Mucosa of gallbladder (tissue), 1 donor: Measurements from ENCODE around the gene LENG1. TPM values are rescaled to one million over a fixed set of nuclear protein-coding genes. Genes with fewer than 3 reads are reported as not detected.
A peak's percentile ranks its signal among the peaks of the same experiment; 100 is the strongest.
"Not testable (repeated sequence)": the region's sequence is repeated elsewhere in the genome, so short reads cannot be mapped to it uniquely, and the experiment has no call there.

Experiments used
- DNase-seq: peaks from one replicate; pipeline ENCODE4 v3.0.0-alpha.2; 2020; ENCODE audit warnings: low spot score
- total RNA-seq: library from RNA; stranded (reverse); gene quantifications from one replicate; pipeline ENCODE4 v1.2.1, GENCODE V29; 2021
- donor health status: DM: no; HTN: no; CAD: no.

The LENG1 gene
- 12.7 TPM for total RNA-seq

- peak; percentile 100 for DNase-seq
These were observed at the start of gene LENG1 for GRCh38 chr19:54159352-54160181. TSS of gene LENG1 (minus strand) at chr19:54159721. CDS start at chr19:54159695, 26 bp downstream.

GRCh38 chr19:54208784-54209057 lies 49.2 kb upstream of the LENG1 start:
- no peak for DNase-seq

GRCh38 chr19:54207983-54208783 lies 48.7 kb upstream of the LENG1 start:
- DNase-seq = peak; percentile 77

- no peak for DNase-seq
These were observed 48.1 kb upstream of the LENG1 start for GRCh38 chr19:54207676-54207982.

DNA sequence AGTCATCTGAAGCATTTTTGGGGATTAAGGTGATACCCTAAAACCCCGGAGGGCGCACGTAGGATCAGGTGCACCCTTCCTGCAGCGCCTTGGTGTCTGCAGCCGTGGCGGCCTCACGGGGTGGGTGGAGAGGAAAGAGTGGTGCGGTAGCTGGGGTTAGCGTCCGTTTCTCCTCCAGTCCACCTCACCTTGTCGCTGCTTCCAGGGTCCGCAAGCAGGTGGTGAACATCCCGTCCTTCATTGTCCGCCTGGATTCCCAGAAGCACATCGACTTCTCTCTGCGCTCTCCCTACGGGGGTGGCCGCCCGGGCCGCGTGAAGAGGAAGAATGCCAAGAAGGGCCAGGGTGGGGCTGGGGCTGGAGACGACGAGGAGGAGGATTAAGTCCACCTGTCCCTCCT lies 47.7 kb upstream of the LENG1 start:
- not testable (repeated sequence) for DNase-seq

GRCh38 chr19:54206831-54207177 lies 47.3 kb upstream of the LENG1 start:
- no peak for DNase-seq

GRCh38 chr19:54206030-54206830 lies 46.7 kb upstream of the LENG1 start:
- no peak for DNase-seq

DNA sequence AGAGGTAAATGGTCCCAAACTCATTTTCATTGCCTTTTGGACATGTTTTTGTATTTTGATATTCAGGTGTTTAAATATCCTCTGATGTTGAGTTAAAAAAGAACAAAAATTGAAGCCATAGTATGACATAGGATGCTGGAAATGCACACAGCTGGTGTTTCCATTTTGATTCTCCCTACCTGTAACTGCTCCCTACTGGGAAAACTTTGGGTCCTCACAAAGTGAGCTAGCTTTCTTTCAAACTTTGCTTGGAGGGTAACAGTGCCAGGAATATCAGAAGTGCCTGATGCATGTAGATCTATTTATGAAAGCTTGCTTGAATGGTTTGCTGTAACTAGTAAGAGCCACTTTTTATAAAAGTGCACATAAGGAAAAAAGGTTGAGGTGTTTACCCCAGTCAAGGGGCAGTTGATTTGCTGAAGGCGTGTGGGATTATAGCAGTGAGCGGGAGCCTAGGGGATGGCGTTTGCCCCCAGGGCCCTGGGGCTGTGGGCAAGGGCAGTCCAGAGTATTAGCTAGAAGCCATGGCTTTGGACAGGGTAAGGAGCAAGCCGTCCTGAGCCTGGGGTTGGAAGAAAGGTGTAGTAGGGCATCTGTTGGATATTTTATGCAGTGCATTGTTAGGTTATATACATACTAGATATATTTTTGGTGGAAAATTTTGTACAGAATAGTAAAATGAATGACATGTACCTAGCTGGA lies 45.4 kb upstream of the LENG1 start:
- no peak for DNase-seq

GRCh38 chr19:54203151-54203611 lies 43.7 kb upstream of the LENG1 start:
- peak; percentile 53 for DNase-seq

GRCh38 chr19:54201980-54202379 lies 42.5 kb upstream of the LENG1 start:
- DNase-seq = no peak

DNA sequence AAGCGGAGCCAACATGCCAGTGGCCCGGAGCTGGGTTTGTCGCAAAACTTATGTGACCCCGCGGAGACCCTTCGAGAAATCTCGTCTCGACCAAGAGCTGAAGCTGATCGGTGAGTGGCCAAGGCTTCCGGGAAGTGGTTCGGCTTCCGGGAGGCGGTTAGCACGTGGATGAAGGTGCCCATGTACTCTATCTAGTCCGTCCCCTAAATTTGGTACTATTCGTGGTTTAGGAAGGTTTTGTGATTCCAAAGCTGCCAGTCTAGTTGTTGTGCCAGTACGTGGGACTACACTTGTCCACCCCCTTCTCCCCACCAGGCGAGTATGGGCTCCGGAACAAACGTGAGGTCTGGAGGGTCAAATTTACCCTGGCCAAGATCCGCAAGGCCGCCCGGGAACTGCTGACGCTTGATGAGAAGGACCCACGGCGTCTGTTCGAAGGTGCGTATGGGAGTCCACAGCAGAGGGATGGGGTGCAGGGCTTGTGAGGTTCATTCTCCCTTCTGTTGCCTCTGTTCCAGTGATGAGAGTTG lies 41.7 kb upstream of the LENG1 start:
- DNase-seq = no peak

DNA sequence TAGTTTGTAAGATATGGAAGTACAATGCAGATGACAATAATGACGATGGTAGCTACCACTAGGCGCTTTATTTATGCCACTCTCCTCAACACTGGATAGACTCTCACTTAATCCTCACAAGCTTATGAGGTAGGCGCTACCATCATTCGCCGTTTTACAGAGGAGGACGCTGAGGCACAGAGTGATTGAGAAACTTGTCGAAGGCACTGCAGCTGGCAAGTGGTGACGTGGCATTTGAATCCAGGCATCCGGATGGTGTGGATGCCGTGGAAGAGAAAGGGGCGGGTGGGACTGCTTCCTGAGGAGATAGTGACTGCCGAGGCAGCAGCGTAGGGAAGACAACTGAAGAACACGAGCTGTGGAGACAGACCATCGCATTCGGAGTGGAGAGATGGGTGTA lies 39.9 kb upstream of the LENG1 start:
- DNase-seq = no peak

GRCh38 chr19:54197121-54197520 lies 37.6 kb upstream of the LENG1 start:
- no peak for DNase-seq

DNA sequence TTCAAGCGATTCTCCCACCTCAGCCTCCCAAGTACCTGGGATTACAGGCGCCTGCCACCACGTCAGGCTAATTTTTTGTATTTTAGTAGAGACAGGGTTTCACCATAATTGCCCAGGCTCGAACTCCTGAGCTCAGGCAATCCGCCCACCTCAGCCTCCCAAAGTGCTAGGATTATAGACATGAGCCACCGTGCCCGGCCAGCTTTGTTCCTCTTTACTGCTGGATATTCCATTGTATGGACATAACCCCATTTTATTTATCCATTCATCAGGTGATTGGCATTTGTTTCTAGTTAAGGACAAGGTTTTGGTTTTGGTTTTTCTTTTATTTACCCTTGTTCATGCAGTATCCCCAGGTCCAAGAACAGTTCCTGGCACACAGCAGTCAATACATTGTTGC lies 37.0 kb upstream of the LENG1 start:
- DNase-seq = no peak

GRCh38 chr19:54194463-54194862 lies 34.9 kb upstream of the LENG1 start:
- DNase-seq = not testable (repeated sequence)

- DNase-seq = no peak
These were observed 33.5 kb upstream of the LENG1 start for GRCh38 chr19:54193011-54193410.

DNA sequence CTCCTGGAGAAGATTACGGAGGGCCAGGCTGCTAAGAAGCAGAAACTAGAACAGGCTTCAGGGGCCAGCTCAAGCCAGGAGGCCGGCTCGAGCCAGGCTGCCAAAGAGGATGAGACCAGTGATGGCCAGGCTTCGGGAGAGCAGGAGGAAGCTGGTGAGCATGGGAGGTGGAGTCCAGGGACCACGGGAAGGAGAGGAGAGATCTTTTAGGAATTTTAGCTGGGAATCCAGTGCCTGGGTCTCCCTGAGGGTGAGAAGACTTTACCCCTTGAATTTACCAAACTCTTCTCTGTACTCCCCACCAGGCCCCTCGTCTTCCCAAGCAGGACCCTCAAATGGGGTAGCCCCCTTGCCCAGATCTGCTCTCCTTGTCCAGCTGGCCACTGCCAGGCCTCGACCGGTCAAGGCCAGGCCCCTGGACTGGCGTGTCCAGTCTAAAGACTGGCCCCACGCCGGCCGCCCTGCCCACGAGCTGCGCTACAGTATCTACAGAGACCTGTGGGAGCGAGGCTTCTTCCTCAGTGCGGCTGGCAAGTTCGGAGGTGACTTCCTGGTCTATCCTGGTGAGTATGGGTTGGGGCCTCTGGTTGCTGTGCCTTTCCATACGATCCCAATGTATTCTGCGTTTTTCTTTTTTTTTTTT lies 32.4 kb upstream of the LENG1 start:
- DNase-seq = no peak

- peak; percentile 88 for DNase-seq
These were observed 31.7 kb upstream of the LENG1 start, which contains the start of gene TSEN34 for GRCh38 chr19:54191011-54191810. TSS of gene TSEN34 (plus strand) at chr19:54191308. CDS start at chr19:54191365, 57 bp downstream.

- peak; percentile 99 for DNase-seq
These were observed 31.0 kb upstream of the LENG1 start for GRCh38 chr19:54190503-54191010.
